Trophoblast cell (in vitro differentiated cells and primary cell): Measurements from ENCODE around the gene WRAP73.

Source experiments
- DNase-seq, 2 donors: peaks; one replicate each; pipeline ENCODE4 v3.0.0-alpha.2; 2016
- H2AFZ ChIP-seq: 2 replicates; pipeline ENCODE4 v1.6.1; 2013; ENCODE audit warnings: low read length, moderate library complexity, mild to moderate bottlenecking; ENCODE audit not compliant: insufficient read depth, poor library complexity
- H2AK5ac ChIP-seq: 2 replicates; pipeline ENCODE4 v1.6.1; 2013; ENCODE audit warnings: mild to moderate bottlenecking, low read length
- H2BK120ac ChIP-seq: 2 replicates; pipeline ENCODE4 v1.6.1; 2013; ENCODE audit warnings: low read length, mild to moderate bottlenecking, moderate library complexity; ENCODE audit not compliant: insufficient read depth, poor library complexity
- H2BK12ac ChIP-seq: 2 replicates; pipeline ENCODE4 v1.6.1; 2013; ENCODE audit warnings: mild to moderate bottlenecking, low read length, moderate library complexity
- H2BK5ac ChIP-seq: 2 replicates; pipeline ENCODE4 v1.6.1; 2013; ENCODE audit warnings: low read length, low read depth, moderate library complexity, mild to moderate bottlenecking; ENCODE audit not compliant: poor library complexity
- H3K14ac ChIP-seq: 2 replicates; pipeline ENCODE4 v1.6.1; 2013; ENCODE audit warnings: mild to moderate bottlenecking, low read length
- H3K18ac ChIP-seq: 2 replicates; pipeline ENCODE4 v1.6.1; 2013; ENCODE audit warnings: mild to moderate bottlenecking, low read length
- H3K23ac ChIP-seq: 2 replicates; pipeline ENCODE4 v1.6.1; 2013; ENCODE audit warnings: low read length
- H3K27ac ChIP-seq: 2 replicates; pipeline ENCODE4 v1.5.1; 2013; ENCODE audit warnings: low read depth, mild to moderate bottlenecking, inconsistent platforms, low read length, moderate library complexity
- H3K27me3 ChIP-seq: 2 replicates; pipeline ENCODE4 v1.6.1; 2013; ENCODE audit warnings: inconsistent platforms, mild to moderate bottlenecking, low read length, moderate library complexity; ENCODE audit not compliant: insufficient read depth
- H3K36me3 ChIP-seq, 2 experiments: 1 replicate in 1 of 2; 2 replicates in 1 of 2; pipeline ENCODE4 v1.6.1; 2013; ENCODE audit warnings: low read length in 2 of 2, mild to moderate bottlenecking in 2 of 2, moderate library complexity in 1 of 2; ENCODE audit not compliant: insufficient read depth in 2 of 2, control insufficient read depth in 1 of 2
- H3K4ac ChIP-seq: 2 replicates; pipeline ENCODE4 v1.6.1; 2013; ENCODE audit warnings: low read depth, mild to moderate bottlenecking, low read length, moderate library complexity
- H3K4me1 ChIP-seq, 2 experiments: 1 replicate in 1 of 2; 2 replicates in 1 of 2; pipeline ENCODE4 v1.6.1; 2013; ENCODE audit warnings: low read length in 2 of 2, mild to moderate bottlenecking in 2 of 2, moderate library complexity in 1 of 2; ENCODE audit not compliant: insufficient read depth in 2 of 2, control insufficient read depth in 1 of 2
- H3K4me2 ChIP-seq: 2 replicates; pipeline ENCODE4 v1.6.1; 2013; ENCODE audit warnings: inconsistent platforms, mild to moderate bottlenecking, low read length, moderate library complexity
- H3K4me3 ChIP-seq: 2 replicates; pipeline ENCODE4 v1.5.1; 2013; ENCODE audit warnings: mild to moderate bottlenecking, low read depth, low read length, inconsistent platforms
- H3K79me1 ChIP-seq: one replicate; pipeline ENCODE4 v1.6.1; 2013; ENCODE audit warnings: low read length
- H3K79me2 ChIP-seq: 2 replicates; pipeline ENCODE4 v1.6.1; 2013; ENCODE audit warnings: low read length, mild to moderate bottlenecking; ENCODE audit not compliant: control insufficient read depth, insufficient read depth, poor library complexity
- H3K9ac ChIP-seq: 2 replicates; pipeline ENCODE4 v1.6.1; 2013; ENCODE audit warnings: mild to moderate bottlenecking, low read length
- H3K9me3 ChIP-seq: 2 replicates; pipeline ENCODE4 v1.6.1; 2013; ENCODE audit warnings: low read depth, mild to moderate bottlenecking, control low read depth, inconsistent platforms, low read length; ENCODE audit not compliant: insufficient read depth
- H4K12ac ChIP-seq: 2 replicates; pipeline ENCODE4 v1.6.1; 2013; ENCODE audit warnings: low read depth, mild to moderate bottlenecking, low read length, moderate library complexity
- H4K8ac ChIP-seq: 2 replicates; pipeline ENCODE4 v1.6.1; 2013; ENCODE audit warnings: low read depth, mild to moderate bottlenecking, low read length, moderate library complexity
- H4K91ac ChIP-seq: one replicate; pipeline ENCODE4 v1.6.1; 2013; ENCODE audit warnings: low read depth, mild to moderate bottlenecking, low read length, moderate library complexity
- WGBS: extraction: QIAGEN DNeasy Blood & Tissue Kit; methylation state at CpG from one replicate; pipeline ENCODE4 v1.1.7; 2013; ENCODE audit warnings: missing lambda C conversion rate; ENCODE audit not compliant: insufficient read length, insufficient coverage; ENCODE audit errors: extremely low coverage; 5-methylcytosine and 5-hydroxymethylcytosine counted together

WRAP73 gene

DNA sequence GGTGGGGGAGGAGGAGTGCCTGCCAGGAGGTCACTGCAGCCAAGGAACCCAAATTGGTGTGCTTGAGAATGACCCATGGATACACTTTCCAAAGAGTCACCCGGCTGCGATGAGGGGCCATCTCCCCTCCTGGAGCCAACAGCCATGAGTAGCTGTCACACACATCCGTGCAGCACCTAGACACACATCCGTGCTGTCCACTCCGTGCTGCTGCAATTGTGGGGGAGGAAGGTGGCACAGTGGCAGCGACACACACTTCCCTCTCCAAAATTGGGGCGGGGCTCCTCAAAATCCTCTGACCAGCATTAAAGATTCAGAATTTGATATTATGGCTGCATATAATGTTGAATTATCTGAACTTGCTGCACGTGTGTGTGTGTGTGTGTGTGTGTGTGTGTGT, 18.2 kb upstream of the WRAP73 start:
- H3K4me3 ChIP-seq, result no peak overlapping the region
- no peak overlapping the region for H4K8ac ChIP-seq
- H4K91ac ChIP-seq, result no peak overlapping the region
- H3K27me3 ChIP-seq, result no peaks in the 10 kb centered on the region
- H2BK12ac ChIP-seq, result no peak overlapping the region
- H3K18ac ChIP-seq, result no peak overlapping the region
- H3K9ac ChIP-seq, result no peak overlapping the region
- H3K27ac ChIP-seq, result no peak overlapping the region
- no peak overlapping the region for H2BK5ac ChIP-seq
- no peaks in the 10 kb centered on the region for H3K79me1 ChIP-seq
- H3K4me1 ChIP-seq, result peaks cover 2 to 5% of the 10 kb centered on the region in 2 experiments
- no peak overlapping the region for H3K14ac ChIP-seq
- H2AK5ac ChIP-seq, result no peak overlapping the region
- H3K4me2 ChIP-seq, result no peak overlapping the region
- H2AFZ ChIP-seq, result no peak overlapping the region
- no peaks in the 10 kb centered on the region for H3K79me2 ChIP-seq
- no peak overlapping the region for H3K4ac ChIP-seq
- peaks cover 3% of the 10 kb centered on the region for H3K9me3 ChIP-seq
- H4K12ac ChIP-seq, result no peak overlapping the region
- no peak overlapping the region for H3K23ac ChIP-seq
- no peak for DNase-seq
- no CpG with 5 or more reads among the region's 8 CpGs for WGBS
- H2BK120ac ChIP-seq, result no peak overlapping the region
- H3K36me3 ChIP-seq, result no peaks in the 10 kb centered on the region

DNA sequence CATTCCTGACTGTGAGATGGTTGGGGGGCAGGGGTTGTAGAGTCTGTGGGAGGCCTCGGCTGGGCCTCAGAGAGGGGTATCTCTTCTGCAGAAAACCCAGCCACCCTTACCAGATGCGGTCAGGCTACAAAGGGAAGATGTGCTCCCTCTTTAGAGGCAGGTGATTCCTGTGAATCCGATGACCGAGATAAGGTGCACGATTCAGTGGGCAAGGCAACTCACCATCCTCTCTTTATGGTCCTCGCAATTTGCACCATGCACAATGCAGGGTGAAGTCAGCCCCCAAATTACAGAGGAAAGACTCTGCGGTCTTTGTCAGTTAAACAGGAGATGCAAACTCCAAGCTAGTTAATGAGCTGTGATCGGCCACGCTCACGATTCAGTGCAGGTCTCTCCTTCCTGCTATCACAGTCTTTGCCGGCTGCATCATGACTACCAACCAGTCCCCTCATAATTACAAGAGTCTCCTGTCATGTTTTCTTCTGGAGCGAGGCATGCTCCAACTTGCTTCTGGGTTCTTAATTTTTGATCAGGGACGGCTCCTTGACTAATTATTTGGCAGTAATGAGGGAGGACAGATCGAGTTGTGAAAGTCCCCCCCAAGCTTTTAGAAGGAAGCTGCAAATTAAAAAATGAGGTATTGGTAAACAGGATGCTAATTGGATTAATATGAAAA, 14.9 kb upstream of the WRAP73 start:
- WGBS, result no CpG with 5 or more reads among the region's 14 CpGs
- no peak overlapping the region for H3K14ac ChIP-seq
- H4K91ac ChIP-seq, result no peak overlapping the region
- H3K4me3 ChIP-seq, result no peak overlapping the region
- H3K4me1 ChIP-seq, result peaks cover 2 to 5% of the 10 kb centered on the region in 2 experiments
- no peak overlapping the region for H2BK5ac ChIP-seq
- H3K9ac ChIP-seq, result no peak overlapping the region
- H3K79me1 ChIP-seq, result no peaks in the 10 kb centered on the region
- no peaks in the 10 kb centered on the region for H3K36me3 ChIP-seq
- no peaks in the 10 kb centered on the region for H3K79me2 ChIP-seq
- no peak overlapping the region for H3K4ac ChIP-seq
- no peak overlapping the region for H2AK5ac ChIP-seq
- no peak for DNase-seq
- H2BK12ac ChIP-seq, result no peak overlapping the region
- no peak overlapping the region for H2AFZ ChIP-seq
- H3K18ac ChIP-seq, result no peak overlapping the region
- H2BK120ac ChIP-seq, result no peak overlapping the region
- no peak overlapping the region for H4K8ac ChIP-seq
- no peaks in the 10 kb centered on the region for H3K27me3 ChIP-seq
- no peak overlapping the region for H3K27ac ChIP-seq
- H3K9me3 ChIP-seq, result no peaks in the 10 kb centered on the region
- no peak overlapping the region for H3K23ac ChIP-seq
- no peak overlapping the region for H3K4me2 ChIP-seq
- H4K12ac ChIP-seq, result no peak overlapping the region

DNA sequence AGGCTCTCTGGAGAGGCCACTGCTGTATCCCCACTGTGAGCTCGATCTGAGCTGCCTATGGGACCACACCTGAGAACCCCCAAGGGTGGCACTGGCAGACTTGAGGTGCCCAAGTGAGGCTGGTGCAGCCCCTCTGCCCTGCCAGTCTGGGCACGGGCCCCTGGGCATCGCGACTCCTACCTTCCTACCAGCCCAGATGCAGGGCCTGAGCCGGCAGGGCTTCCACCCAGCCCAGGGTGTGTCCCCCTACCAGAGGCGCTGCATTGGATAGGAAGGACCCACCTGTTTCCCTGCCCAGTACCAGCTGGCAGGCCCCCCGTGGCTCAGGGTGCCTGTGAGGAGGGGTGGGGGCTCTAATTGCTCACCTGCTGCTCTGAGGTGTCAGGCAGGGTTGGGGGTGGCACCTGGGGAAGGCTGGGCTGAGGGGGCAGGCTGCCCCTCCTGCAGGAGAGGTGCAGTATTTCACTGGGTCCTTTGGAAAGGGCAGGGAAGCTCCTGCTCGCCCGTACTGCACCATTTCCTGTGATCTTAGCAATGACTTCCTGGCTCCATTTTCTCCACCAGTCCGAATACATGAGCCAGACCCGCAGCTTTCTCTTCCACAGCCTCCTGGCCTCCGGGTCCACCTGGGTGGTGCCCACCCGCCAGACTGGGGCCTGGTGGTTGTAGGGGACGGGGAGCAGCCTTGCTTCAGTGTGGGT, 14.2 kb upstream of the WRAP73 start:
- Histone ChIP-seq H3K27ac (no peak overlapping the region), H3K9ac (no peak overlapping the region), H2BK12ac (no peak overlapping the region), H3K4ac (no peak overlapping the region), H2BK5ac (no peak overlapping the region), H3K14ac (no peak overlapping the region), H3K27me3 (no peaks in the 10 kb centered on the region), H3K9me3 (no peaks in the 10 kb centered on the region), H3K36me3 (no peaks in the 10 kb centered on the region), H4K12ac (no peak overlapping the region), H3K79me2 (no peaks in the 10 kb centered on the region), H3K79me1 (no peaks in the 10 kb centered on the region), H3K4me1 (peaks cover 2 to 5% of the 10 kb centered on the region in 2 experiments), H3K23ac (no peak overlapping the region), H4K91ac (no peak overlapping the region), H4K8ac (no peak overlapping the region), H2BK120ac (no peak overlapping the region), H3K18ac (no peak overlapping the region), H2AFZ (no peak overlapping the region), H2AK5ac (no peak overlapping the region), H3K4me2 (no peak overlapping the region), H3K4me3 (no peak overlapping the region)
- DNase-seq, result no peak
- WGBS, result no CpG with 5 or more reads among the region's 14 CpGs

DNA sequence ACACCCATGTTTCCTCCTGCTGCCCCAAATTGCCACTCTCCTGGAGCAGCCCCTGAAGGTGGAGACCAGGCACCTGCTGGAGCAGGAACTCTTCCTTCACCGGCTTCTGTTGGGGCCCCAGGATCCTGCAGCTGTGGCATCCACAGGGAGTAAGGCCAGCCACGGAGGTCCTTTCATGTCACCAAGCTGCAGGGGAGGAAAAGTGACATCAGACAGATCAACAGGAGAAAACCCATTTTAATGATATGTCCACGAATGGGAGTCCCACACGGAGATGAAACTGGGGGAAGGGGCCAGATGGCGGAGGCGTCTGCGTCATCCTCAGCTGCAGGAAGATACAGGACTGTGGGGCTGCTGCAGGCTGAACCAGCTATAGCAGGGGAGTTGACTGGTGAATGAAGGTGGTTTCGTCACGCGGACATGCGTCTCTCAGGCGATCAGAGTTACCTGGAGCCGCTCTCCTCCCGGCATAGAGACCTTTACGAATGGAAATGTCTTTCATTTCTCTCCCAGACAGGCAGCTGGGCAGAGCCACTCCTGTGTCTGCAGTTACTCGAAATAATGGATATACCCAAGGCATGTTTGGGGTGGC, 12.3 kb upstream of the WRAP73 start:
- Histone ChIP-seq H3K36me3 (no peaks in the 10 kb centered on the region), H4K91ac (no peak overlapping the region), H2BK120ac (no peak overlapping the region), H3K4ac (no peak overlapping the region), H3K18ac (no peak overlapping the region), H4K12ac (no peak overlapping the region), H2AK5ac (no peak overlapping the region), H2AFZ (no peak overlapping the region), H3K9me3 (no peaks in the 10 kb centered on the region), H3K27me3 (no peaks in the 10 kb centered on the region), H3K79me1 (no peaks in the 10 kb centered on the region), H3K4me2 (no peak overlapping the region), H3K4me1 (no peaks in the 10 kb centered on the region), H3K27ac (no peak overlapping the region), H3K4me3 (no peak overlapping the region), H3K23ac (no peak overlapping the region), H3K79me2 (no peaks in the 10 kb centered on the region), H3K14ac (no peak overlapping the region), H2BK12ac (no peak overlapping the region), H4K8ac (no peak overlapping the region), H2BK5ac (no peak overlapping the region), H3K9ac (no peak overlapping the region)
- DNase-seq, result no peak
- WGBS, result no CpG with 5 or more reads among the region's 16 CpGs
